ENCODE measurements around the gene SLC17A2. TPM values are rescaled to one million over a fixed set of nuclear protein-coding genes. Genes with fewer than 3 reads are reported as not detected.

The SLC17A2 gene
- total RNA-seq, 1 donor from 2014 or later = not detected

DNA sequence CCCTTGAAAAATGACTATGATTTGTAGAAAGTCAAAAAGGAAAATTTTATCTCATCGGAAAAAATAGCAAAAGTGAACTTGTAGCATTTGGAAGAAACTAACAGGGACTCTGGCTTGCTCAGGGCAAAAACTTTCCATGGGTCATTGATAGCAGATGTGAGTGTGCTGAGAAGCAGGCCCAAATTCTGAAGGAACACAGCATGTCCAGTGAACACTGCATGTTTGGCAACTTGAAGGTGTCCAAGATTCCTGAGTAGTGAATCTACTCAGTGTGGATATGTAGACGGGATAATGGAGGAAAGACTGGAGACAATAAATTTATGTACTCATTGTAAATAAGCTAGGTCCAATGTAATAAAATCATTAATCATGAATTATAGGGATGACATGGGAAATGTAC lies 8.2 kb downstream of the SLC17A2 start:
- no peaks in the 10 kb centered on the region for H3K36me3 Mint-ChIP-seq (ENCODE audit: unreplicated experiment)
- no peaks in the 10 kb centered on the region for H3K4me1 Mint-ChIP-seq (ENCODE audit: unreplicated experiment)
- TF ChIP-seq, protein P1, sequence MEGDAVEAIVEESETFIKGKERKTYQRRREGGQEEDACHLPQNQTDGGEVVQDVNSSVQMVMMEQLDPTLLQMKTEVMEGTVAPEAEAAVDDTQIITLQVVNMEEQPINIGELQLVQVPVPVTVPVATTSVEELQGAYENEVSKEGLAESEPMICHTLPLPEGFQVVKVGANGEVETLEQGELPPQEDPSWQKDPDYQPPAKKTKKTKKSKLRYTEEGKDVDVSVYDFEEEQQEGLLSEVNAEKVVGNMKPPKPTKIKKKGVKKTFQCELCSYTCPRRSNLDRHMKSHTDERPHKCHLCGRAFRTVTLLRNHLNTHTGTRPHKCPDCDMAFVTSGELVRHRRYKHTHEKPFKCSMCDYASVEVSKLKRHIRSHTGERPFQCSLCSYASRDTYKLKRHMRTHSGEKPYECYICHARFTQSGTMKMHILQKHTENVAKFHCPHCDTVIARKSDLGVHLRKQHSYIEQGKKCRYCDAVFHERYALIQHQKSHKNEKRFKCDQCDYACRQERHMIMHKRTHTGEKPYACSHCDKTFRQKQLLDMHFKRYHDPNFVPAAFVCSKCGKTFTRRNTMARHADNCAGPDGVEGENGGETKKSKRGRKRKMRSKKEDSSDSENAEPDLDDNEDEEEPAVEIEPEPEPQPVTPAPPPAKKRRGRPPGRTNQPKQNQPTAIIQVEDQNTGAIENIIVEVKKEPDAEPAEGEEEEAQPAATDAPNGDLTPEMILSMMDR (IDR thresholded peaks at IDR 0.05) = no peak
- no peak for DNase-seq (ENCODE audit: extremely low spot score, unreplicated experiment)
- H3K4me3 Mint-ChIP-seq (ENCODE audit: unreplicated experiment) = no peak overlapping the region
- H3K27ac Mint-ChIP-seq (ENCODE audit: unreplicated experiment) = no peak overlapping the region
- no peaks in the 10 kb centered on the region for H3K9me3 Mint-ChIP-seq (ENCODE audit: unreplicated experiment)
- peaks cover 18% of the 10 kb centered on the region for H3K27me3 Mint-ChIP-seq (ENCODE audit: unreplicated experiment)

DNA sequence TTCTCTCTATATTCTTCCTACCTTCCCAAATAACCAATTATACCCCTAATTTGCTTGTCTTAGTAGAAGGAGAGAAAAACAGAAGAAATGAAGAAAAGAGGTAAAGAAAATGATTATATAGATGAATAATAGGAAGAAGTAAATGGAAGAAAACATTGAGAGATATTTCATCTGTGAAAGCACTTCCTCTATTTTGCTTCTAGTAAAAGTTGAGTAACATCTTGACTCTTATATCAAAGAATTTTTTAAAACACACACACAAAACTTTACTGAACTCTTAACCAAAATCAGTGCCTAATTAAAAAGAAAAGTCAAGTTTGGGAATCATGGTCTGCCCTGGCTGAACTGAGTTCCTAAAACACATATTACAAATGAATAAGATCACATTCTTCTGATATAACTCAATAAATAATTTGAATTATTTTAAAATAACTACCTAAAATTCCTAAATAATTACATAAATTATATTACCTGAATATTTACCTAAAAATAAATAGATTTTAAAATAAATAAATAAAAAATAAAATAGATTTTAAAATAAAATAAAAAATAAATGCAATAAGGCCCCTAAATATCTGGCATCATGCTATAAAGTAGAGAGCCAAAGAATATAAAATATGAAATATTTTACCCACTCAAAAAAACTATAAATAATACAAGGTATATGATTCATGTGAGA lies 8.8 kb downstream of the SLC17A2 start:
- H3K4me3 Mint-ChIP-seq (ENCODE audit: unreplicated experiment) = no peak overlapping the region
- TF ChIP-seq, protein P1 (IDR thresholded peaks at IDR 0.05) = no peak
- DNase-seq (ENCODE audit: extremely low spot score, unreplicated experiment) = no peak
- no peaks in the 10 kb centered on the region for H3K36me3 Mint-ChIP-seq (ENCODE audit: unreplicated experiment)
- H3K27ac Mint-ChIP-seq (ENCODE audit: unreplicated experiment) = no peak overlapping the region
- H3K27me3 Mint-ChIP-seq (ENCODE audit: unreplicated experiment) = peaks cover 18% of the 10 kb centered on the region
- H3K4me1 Mint-ChIP-seq (ENCODE audit: unreplicated experiment) = no peaks in the 10 kb centered on the region
- no peaks in the 10 kb centered on the region for H3K9me3 Mint-ChIP-seq (ENCODE audit: unreplicated experiment)

DNA sequence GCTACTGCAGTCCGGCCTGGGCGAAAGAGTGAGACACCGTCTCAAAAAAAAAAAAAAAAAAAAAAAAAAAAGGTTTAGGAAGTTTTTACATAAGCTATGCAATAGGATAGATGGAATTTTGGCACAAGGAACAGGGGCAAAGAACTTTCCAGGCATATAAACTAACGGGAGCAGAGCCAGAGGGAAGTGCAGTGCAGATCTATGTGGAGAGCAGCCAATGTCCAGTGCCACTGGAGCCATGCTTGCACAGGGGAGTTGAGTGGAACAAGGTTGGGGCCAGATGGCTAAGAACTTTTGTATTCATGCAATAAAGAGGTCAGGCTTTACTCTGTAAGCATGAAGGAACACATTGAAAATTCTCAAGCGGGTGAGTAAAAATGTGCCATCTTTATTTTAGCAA lies 10.8 kb downstream of the SLC17A2 start:
- TF ChIP-seq, protein P1 (IDR thresholded peaks at IDR 0.05) = no peak
- no peaks in the 10 kb centered on the region for H3K9me3 Mint-ChIP-seq (ENCODE audit: unreplicated experiment)
- no peak for DNase-seq (ENCODE audit: extremely low spot score, unreplicated experiment)

DNA sequence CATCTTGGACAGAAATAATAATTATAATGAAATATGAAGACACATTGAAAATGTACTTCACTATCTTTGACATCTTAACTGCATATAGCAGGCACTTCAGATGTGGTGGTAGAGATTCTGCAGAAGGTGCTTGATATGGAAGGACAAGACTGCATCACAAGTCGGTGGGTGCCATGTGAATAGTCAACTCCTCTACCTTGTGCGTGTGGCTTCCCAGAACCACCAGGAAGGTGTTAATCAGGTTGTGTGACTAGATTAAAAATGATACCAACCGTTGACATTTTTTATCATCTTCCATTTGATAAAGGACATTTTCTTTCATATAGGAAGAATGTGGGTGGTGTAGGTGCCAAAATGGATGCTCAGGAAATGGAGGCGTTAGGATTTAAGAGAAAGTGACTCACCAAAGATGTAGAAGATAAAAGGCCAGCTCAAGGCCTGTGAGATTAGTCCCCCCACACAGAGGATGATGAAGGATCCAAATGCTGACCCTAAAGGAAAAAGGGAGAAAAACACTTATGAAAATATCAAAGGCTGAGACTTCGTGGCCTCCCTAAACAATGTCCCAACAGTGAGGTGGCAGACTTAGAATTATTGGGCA lies 12.3 kb downstream of the SLC17A2 start:
- no peaks in the 10 kb centered on the region for H3K4me1 Mint-ChIP-seq (ENCODE audit: unreplicated experiment)
- no peak overlapping the region for H3K4me3 Mint-ChIP-seq (ENCODE audit: unreplicated experiment)
- no peak overlapping the region for H3K27ac Mint-ChIP-seq (ENCODE audit: unreplicated experiment)
- no peak for DNase-seq (ENCODE audit: extremely low spot score, unreplicated experiment)
- TF ChIP-seq, protein P1 (IDR thresholded peaks at IDR 0.05) = no peak
- H3K36me3 Mint-ChIP-seq (ENCODE audit: unreplicated experiment) = no peaks in the 10 kb centered on the region
- H3K27me3 Mint-ChIP-seq (ENCODE audit: unreplicated experiment) = peaks cover 27% of the 10 kb centered on the region
- H3K9me3 Mint-ChIP-seq (ENCODE audit: unreplicated experiment) = no peaks in the 10 kb centered on the region

More for the DNA sequence above, 10.8 kb downstream of the SLC17A2 start:
- no peak overlapping the region for H3K4me3 Mint-ChIP-seq (ENCODE audit: unreplicated experiment)
- no peaks in the 10 kb centered on the region for H3K36me3 Mint-ChIP-seq (ENCODE audit: unreplicated experiment)
- H3K27ac Mint-ChIP-seq (ENCODE audit: unreplicated experiment) = no peak overlapping the region
- H3K4me1 Mint-ChIP-seq (ENCODE audit: unreplicated experiment) = no peaks in the 10 kb centered on the region
- H3K27me3 Mint-ChIP-seq (ENCODE audit: unreplicated experiment) = peaks cover 21% of the 10 kb centered on the region

DNA sequence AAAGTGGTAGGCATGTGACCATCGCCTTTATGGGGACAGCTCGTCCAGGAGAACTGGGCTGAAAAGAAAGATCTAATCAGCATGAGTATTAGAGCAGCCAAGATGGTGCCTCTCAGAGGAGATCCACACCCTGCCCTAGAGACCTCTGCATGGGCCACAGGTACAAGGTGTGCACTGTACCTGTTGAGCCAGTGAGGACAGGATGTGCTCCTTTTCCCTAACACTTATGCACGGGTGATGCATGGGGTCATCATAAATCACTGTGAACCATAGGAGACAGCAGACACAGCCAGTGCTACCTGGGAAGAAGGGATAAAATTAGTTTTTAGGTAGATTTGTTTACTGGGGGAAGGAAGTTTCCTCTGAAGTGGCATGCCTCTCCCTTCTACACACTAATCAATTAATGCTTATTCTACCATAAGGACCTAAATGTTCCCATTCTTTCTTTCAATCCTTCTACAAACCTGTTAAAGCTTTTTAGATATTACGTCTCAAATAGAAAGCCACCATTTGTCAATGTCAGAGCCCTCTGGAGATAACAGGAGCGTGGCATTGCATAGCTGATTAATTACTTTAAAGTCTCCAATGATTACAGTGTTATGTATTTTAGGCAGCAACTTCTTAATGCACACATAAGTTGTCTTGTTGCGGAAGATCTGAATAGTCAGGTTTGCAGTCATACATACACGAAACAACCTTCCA lies 13.6 kb downstream of the SLC17A2 start:
- no peaks in the 10 kb centered on the region for H3K9me3 Mint-ChIP-seq (ENCODE audit: unreplicated experiment)
- no peak overlapping the region for H3K27ac Mint-ChIP-seq (ENCODE audit: unreplicated experiment)
- TF ChIP-seq, protein P1 (IDR thresholded peaks at IDR 0.05) = no peak
- H3K4me1 Mint-ChIP-seq (ENCODE audit: unreplicated experiment) = no peaks in the 10 kb centered on the region
- no peaks in the 10 kb centered on the region for H3K36me3 Mint-ChIP-seq (ENCODE audit: unreplicated experiment)
- no peak overlapping the region for H3K4me3 Mint-ChIP-seq (ENCODE audit: unreplicated experiment)
- H3K27me3 Mint-ChIP-seq (ENCODE audit: unreplicated experiment) = peaks cover 33% of the 10 kb centered on the region
- no peak for DNase-seq (ENCODE audit: extremely low spot score, unreplicated experiment)

Measured in osteocyte (in vitro differentiated cells).